Eye (tissue), 1 donor: ENCODE measurements around the gene UPF1.
A peak's percentile ranks its signal among the peaks of the same experiment; 100 is the strongest.
"Not testable (repeated sequence)": the region's sequence is repeated elsewhere in the genome, so short reads cannot be mapped to it uniquely, and the experiment has no call there.

Source experiments
- DNase-seq: peaks from one replicate; pipeline ENCODE4 v3.0.0-alpha.2; 2015

UPF1 gene

DNA sequence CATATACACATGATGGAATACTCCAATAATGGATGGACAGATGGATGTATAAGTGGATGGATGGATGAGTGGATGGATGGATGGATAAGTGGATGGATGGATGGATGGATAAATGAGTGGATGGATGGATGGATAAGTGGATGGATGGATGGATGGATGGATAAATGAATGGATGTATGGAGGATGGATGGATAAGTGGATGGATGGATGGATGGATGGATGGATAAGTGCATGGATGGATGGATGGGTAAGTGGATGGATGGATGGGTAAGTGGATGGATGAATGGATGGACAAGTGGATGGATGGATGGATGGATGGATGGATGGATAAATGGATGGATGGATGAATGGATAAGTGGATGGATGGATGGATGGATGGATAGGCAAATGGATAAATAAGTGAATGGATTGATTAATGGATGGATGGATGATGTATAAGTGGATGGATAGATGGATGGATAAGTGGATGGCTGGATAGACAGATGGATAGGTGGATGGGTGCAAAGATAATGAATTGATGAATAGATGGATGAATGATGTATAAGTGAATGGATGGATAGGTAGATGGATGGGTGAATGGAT lies 32.3 kb upstream of the UPF1 start:
- no peak for DNase-seq

DNA sequence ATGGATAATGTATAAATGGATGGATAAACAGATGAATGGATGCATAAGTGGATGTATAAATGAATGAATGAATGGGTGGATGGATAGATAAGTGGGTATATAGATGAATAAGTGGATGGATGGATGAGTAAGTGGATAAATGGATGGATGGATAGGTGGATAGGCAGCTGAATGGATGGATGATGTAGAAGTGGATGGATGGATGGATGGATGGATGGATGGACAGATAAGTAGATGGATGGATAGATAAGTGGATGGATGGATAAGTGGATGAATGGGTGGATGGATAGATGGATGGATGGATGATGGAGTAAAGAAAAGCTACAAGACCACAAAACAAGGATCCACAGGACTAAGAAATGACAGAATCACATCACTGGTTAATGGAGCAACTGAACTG lies 31.7 kb upstream of the UPF1 start:
- no peak for DNase-seq

DNA sequence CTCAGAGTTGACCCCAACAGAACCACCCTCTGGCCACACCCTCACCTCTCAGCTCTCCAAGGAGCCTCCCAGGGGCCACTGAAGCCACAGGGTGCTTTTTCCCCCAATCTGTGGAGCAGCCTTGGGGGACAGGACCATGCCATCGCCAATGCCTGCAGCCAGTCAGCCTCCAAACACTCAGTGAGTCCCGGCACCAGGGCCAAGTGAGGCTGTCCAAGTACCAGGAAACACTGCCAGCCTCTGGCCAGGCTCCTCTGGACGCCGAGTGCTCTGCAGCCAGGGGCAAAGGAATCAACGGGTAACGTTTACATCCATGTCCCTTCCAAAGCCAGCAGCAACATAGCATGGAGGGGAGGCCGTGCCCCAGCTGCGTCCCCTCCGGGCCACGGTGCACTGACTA lies 31.1 kb upstream of the UPF1 start:
- no peak for DNase-seq

- no peak for DNase-seq
Measured at GRCh38 chr19:18802354-18802753, 29.4 kb upstream of the UPF1 start.

DNA sequence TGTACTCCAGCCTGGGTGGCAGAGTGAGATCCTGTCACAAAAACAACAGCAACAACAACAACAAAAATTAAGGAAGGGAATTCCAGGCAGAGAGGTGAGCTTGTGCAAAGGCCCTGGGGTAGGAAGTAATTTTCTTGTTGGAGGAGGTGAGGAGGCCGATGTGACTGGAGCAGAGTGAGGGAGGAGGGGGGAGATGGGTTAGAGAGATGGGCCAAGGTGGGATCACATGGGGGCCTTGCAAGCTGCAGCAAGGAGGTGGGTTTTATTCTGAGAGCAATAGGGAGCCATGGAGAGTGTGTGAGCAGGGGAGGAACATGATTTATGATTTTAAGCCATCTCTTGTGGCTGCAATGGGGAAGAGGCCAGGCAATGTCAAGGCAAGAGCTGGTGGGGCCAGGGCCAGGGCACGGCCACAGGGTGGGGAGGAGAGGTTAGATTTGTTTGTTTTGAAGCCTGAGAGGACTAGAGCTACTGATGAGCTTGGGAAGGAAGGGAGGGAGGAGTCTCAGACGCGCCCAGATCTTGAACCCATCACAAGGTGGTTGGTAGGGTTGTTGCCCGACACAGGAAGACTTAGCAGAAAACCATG lies 28.1 kb upstream of the UPF1 start:
- no peak for DNase-seq

GRCh38 chr19:18804139-18804601 lies 27.6 kb upstream of the UPF1 start:
- DNase-seq = no peak

DNA sequence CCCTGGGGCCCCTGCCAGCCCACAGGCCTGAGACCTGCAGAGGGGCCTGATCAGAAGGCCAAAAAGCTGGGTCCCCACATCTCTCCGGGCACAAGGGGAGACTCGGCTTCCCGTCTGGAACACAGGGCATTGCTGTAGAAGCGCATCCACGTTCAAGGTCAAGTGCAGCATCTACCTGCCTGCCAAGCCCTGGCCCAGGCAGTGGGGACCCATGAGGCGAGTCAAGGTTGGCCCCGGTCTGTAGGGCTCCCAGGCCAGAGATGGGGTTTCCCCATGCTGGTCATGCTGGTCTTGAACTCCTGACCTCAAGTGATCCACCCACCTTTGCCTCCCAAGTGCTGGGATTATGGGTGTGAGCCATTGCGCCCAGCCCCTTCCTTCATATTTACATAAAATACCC lies 27.1 kb upstream of the UPF1 start:
- no peak for DNase-seq

GRCh38 chr19:18807861-18808331 lies 23.9 kb upstream of the UPF1 start:
- DNase-seq = no peak

- no peak for DNase-seq
Measured at GRCh38 chr19:18809149-18809868, 22.4 kb upstream of the UPF1 start.

- not testable (repeated sequence) for DNase-seq
Measured at GRCh38 chr19:18811638-18812037, 20.1 kb upstream of the UPF1 start.

DNA sequence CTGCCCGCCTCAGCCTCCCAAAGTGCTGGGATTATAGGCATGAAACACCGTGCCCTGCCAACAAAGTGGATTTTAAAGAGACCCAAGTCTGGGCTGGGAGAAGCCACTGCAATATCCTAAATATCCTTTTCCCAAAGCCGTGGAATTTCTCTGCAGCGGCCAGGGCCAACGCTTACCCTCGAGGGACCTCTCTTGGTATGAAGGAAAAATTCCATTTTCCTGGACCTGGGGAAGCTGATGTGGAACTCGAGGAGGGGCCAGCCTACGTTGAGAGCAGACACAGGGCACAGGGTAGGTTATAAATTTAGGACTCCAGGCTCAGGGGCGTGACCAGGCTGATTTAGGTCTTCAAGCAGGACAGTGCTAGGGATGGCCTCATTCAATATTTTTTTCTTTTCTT lies 17.7 kb upstream of the UPF1 start:
- DNase-seq = peak; percentile 22

DNA sequence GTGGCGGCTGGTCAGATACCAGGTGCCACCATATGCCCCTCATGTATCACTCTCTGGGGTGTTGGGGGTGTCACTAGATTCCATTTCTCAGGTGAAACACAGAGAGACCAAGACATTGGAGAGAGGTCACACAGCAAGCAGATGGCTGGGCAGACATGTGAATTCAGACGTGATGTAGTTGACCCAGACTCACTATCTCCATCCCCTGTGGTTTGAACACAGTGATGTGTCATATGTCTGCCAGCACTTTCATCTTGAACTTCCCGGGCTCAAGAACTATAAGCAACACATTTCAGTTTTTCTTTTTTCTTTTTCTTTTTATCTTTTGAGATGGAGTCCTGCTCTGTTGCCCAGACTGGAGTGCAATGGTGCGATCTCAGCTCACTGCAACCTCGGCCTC lies 16.1 kb upstream of the UPF1 start:
- no peak for DNase-seq

DNA sequence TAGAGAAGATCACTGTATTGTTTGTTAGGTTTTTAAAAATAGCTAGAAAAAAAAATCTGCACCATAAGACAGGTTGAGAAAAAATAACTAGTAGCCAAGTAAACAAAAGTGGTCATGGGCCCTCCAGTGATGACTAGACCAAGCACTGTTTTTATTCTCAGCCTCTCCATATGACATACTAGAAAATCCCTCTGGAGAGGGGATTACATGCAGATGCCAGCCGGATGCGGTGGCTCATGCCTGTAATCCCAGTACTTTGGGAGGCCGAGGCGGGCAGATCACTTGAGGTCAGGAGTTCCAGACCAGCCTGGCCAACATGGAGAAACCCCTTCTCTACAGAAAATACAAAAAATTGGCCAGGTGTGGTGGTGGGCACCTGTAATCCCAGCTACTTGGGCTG lies 15.1 kb upstream of the UPF1 start:
- not testable (repeated sequence) for DNase-seq

- DNase-seq = no peak
Measured at GRCh38 chr19:18817574-18817973, 14.2 kb upstream of the UPF1 start.

DNA sequence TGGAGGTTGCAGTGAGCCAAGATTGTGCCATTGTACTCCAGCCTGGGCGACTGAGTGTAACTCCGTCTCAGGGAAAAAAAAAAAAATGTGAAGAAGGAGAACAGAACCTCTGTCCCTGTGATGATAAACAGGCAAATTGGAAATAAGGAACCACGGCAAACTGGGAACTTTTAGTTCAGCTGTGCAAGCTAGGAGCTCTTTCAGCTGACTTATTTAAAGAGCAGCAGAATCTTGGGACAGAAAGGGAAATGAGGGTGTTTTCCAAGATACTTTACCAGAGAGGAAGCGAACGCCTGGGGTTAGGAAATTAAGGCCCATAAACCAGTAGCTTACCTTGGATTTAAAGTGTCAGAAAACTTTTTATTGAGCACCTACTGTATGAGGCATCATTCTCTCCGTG lies 3.0 kb upstream of the UPF1 start:
- DNase-seq = no peak

DNA sequence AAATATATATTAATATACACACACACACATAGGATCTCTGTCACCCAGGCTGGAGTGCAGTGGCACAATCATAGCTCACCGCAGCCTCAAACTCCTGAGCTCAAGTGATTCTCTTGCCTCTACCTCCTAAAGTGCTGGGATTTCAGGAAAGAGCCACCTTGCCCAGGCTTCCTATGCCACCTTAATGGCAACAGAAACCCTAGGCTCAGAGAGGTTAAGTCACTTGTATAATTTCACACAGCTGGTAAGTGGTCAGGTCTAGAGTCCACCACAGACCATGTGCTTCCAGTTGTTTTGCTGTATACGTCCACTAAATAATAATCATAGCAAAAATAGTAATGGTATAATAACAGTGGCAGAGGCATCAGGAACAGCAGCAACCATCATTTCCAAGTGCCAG lies 1.3 kb upstream of the UPF1 start:
- no peak for DNase-seq

DNA sequence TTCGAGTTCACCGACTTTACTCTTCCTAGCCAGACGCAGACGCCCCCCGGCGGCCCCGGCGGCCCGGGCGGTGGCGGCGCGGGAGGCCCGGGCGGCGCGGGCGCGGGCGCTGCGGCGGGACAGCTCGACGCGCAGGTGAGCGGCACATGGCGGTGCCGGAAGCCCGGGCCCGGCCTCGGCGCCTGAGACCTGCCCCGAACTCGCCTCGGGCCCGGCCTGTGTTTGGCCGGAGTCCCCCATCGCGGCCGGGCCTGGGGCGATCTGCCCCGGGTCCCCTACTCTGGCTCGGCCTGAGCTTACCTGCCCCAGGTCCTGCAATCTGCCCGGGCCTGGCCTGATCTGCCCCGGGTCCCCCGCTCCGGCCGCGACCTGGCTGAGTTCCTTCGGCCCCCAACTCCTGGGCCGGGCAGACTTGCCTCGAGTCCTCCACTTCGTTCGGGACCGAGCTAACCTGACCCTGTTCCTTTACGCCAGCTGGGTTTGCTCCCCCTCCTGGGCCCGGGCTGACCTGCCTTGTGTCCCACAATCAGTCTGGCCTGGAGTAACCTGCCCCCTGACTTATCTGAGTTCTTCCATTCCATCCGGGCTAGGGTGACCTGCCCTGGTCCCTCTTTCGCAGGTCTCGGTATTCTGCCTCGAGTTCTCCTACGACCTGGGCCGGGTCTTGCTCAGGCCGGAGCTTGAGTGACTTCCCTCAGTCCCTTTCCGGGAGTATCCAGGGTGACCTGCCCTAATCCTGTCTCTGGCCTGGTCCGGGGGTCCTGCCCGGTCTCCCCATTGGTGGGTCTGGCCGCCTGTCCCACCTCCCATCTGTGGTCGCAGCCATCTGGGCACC lies 764 bp downstream of the UPF1 start:
- peak; percentile 25 for DNase-seq

- DNase-seq = peak; percentile 21
Measured at GRCh38 chr19:18833141-18833476, 1.4 kb downstream of the UPF1 start.

- DNase-seq = peak; percentile 8
Measured at GRCh38 chr19:18833849-18834643, 2.3 kb downstream of the UPF1 start.

- no peak for DNase-seq
Measured at GRCh38 chr19:18834644-18834984, 2.9 kb downstream of the UPF1 start.

DNA sequence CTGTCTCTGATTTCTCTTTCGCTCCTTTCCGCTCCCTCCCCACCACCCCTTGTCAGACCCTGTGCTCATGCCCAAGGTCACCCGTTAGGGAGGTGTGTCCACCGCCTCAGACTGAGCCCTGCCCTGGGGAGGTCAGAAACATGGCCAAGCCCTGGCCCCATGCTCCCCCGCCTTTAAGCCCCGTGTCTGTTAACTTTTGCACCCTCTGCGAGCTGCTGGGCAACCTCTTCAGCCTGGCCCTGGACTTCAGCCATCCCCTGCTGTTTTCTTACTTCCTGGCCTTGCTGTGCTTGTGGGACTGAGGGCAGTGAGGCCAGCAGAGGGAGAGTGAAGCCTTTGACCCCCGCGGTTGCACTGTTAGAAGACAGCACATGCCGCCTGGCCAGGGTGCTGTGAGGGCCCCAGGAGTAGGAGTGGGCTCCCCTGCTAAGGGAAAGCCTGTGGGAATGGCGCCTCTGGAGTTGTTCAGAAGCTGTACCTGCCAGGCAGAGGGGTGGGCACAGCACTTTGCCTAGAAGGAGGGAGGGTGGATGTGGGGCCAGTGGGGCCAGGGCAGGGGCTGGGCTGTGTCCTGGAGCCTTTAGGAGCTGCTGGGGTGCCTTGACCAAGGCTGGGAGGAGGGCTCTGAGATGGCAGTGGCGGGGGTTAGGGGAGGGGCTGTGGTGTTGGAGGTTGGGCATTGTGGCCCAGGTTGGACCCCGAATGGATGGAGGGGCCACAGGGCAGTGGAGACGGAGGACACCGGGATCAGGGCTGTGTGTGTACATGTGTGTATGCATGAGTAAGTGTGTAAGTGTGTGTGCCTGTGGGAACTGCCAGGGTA lies 7.9 kb downstream of the UPF1 start:
- DNase-seq = no peak
